Measurements from ENCODE around the gene SSBP1. TPM values are rescaled to one million over a fixed set of nuclear protein-coding genes. Genes with fewer than 3 reads are reported as not detected.
"Not testable (repeated sequence)": the region's sequence is repeated elsewhere in the genome, so short reads cannot be mapped to it uniquely, and the experiment has no call there.

The SSBP1 gene
- total and polyA plus RNA-seq, 2 donors (not counting 3 experiments of a cell fraction or from before 2014, with no cell fraction given), result 77.9 to 169 TPM

DNA sequence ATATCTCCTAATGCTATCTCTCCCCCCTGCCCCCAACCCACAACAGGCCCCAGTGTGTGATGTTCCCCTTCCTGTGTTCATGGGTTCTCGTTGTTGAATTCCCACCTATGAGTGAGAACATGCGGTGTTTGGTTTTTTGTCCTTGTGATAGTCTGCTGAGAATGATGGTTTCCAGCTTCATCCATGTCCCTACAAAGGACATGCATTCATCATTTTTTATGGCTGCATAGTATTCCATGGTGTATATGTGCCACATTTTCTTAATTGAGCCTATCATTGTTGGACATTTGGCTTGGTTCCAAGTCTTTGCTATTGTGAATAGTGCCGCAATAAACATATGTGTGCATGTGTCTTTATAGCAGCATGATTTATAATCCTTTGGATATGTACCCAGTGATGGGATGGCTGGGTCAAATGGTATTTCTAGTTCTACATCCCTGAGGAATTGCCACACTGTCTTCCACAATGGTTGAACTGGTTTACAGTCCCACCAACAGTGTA is 32.0 kb downstream of the SSBP1 start:
- H3K9me1 ChIP-seq (replicated peaks; ENCODE audit: control insufficient read depth, extremely low read depth, insufficient read depth, low read length); dilution Hi-C loops (cut with MboI; ENCODE audit: extremely low pct_ligation_motif_present, low sequenced_read_pairs); H3K4me3 ChIP-seq (replicated peaks in 1 of 3; ENCODE audit: insufficient read depth in 1 of 3, low read depth in 1 of 3, low read length in 3 of 3); H3K9me3 ChIP-seq (replicated peaks; ENCODE audit: control insufficient read depth, insufficient read depth, low read length); H2AFZ ChIP-seq (ENCODE audit: low read depth, low read length); H3K36me3 ChIP-seq (ENCODE audit: control insufficient read depth in 2 of 2, extremely low read depth in 1 of 2, insufficient read depth in 2 of 2, low read length in 2 of 2); H3K4me2 ChIP-seq (ENCODE audit: insufficient read depth, low read length); intact Hi-C loops (cut with micrococcal nuclease); H4K20me1 ChIP-seq (replicated peaks; ENCODE audit: control insufficient read depth, extremely low read depth, insufficient read depth, low read length); BruUV-seq (replicated peaks); DNase-seq (ENCODE audit: low read depth, low spot score); H3K79me2 ChIP-seq (ENCODE audit: control insufficient read depth, insufficient read depth, low read length); H3K4me1 ChIP-seq (ENCODE audit: control insufficient read depth, extremely low read depth, insufficient read depth, low read length); H3K27me3 ChIP-seq (ENCODE audit: control insufficient read depth in 2 of 2, insufficient read depth in 2 of 2, low read length in 2 of 2); H3K27ac ChIP-seq (ENCODE audit: insufficient read depth, low read depth, low read length); FAIRE-seq; POLR2A ChIA-PET; H3K9ac ChIP-seq (replicated peaks; ENCODE audit: extremely low read depth, insufficient read depth, low read length): not testable (repeated sequence)
- CTCF ChIA-PET, result interaction anchor here (1.2 kb wide), 1 partner anchor 16 kb away, joined by 4 read pairs; no protein-coding TSS in a partner anchor

GRCh38 chr7:141776374-141776773 is 38.2 kb downstream of the SSBP1 start, which contains the start of gene TAS2R4:
TSS of gene TAS2R4 (plus strand) at chr7:141776674. CDS start at chr7:141778489, 1,815 bp downstream.
- intact Hi-C loops (cut with micrococcal nuclease) (no loop called here), dilution Hi-C loops (cut with MboI; ENCODE audit: extremely low pct_ligation_motif_present, low sequenced_read_pairs) (no loop called here)
- Histone ChIP-seq H3K9ac (replicated peaks; ENCODE audit: extremely low read depth, insufficient read depth, low read length) (no peak within 1 kb of the TSS), H3K9me1 (replicated peaks; ENCODE audit: control insufficient read depth, extremely low read depth, insufficient read depth, low read length) (no peaks in the 10 kb centered on the region), H3K9me3 (replicated peaks; ENCODE audit: control insufficient read depth, insufficient read depth, low read length) (no peaks in the 10 kb centered on the region), H3K4me2 (ENCODE audit: insufficient read depth, low read length) (no peak within 1 kb of the TSS), H3K27me3 (ENCODE audit: control insufficient read depth in 2 of 2, insufficient read depth in 2 of 2, low read length in 2 of 2) (no peaks in the 10 kb centered on the region), H3K79me2 (ENCODE audit: control insufficient read depth, insufficient read depth, low read length) (no peaks in the 10 kb centered on the region), H3K36me3 (ENCODE audit: control insufficient read depth in 2 of 2, extremely low read depth in 1 of 2, insufficient read depth in 2 of 2, low read length in 2 of 2) (peaks cover 0 to 3% of the 10 kb centered on the region in 2 experiments), H4K20me1 (replicated peaks; ENCODE audit: control insufficient read depth, extremely low read depth, insufficient read depth, low read length) (no peaks in the 10 kb centered on the region), H3K4me1 (ENCODE audit: control insufficient read depth, extremely low read depth, insufficient read depth, low read length) (no peaks in the 10 kb centered on the region), H3K27ac (ENCODE audit: insufficient read depth, low read depth, low read length) (no peak within 1 kb of the TSS), H2AFZ (ENCODE audit: low read depth, low read length) (no peak within 1 kb of the TSS), H3K4me3 (replicated peaks in 1 of 3; ENCODE audit: insufficient read depth in 1 of 3, low read depth in 1 of 3, low read length in 3 of 3) (no peak within 1 kb of the TSS)
- FAIRE-seq, result no peak
- POLR2A ChIA-PET, result no interaction called here
- DNase-seq (ENCODE audit: low read depth, low spot score), result no peak
- no peak for TF ChIP-seq CTCF (IDR thresholded peaks at IDR 0.05; ENCODE audit: extremely low read depth in 1 of 2, insufficient read depth in 1 of 2, low read depth in 1 of 2, low read length in 2 of 2)
- no peak for TF ChIP-seq POLR2AphosphoS5 (IDR thresholded peaks at IDR 0.05; ENCODE audit: insufficient read depth, low read depth, low read length)
- TF ChIP-seq GATA2 (IDR thresholded peaks at IDR 0.05; ENCODE audit: insufficient read depth, insufficient read length, low read depth, low read length), result no peak
- no peak for TF ChIP-seq JUN (IDR thresholded peaks at IDR 0.05; ENCODE audit: borderline replicate concordance, insufficient read depth, insufficient read length, low read depth)
- TF ChIP-seq EZH2 (IDR thresholded peaks at IDR 0.05; ENCODE audit: borderline replicate concordance, low read depth, low read length, severe bottlenecking), result no peak
- TF ChIP-seq POLR2A (IDR thresholded peaks at IDR 0.05; ENCODE audit: low read depth, low read length), result no peak
- BruUV-seq (replicated peaks), result no TSS peak
- CTCF ChIA-PET, result interaction anchor here (1.7 kb wide), 1 partner anchor 9 kb away, joined by 12 read pairs; no protein-coding TSS in a partner anchor

Measured in endothelial cell of umbilical vein (primary cell).